Stimulated activated CD8-positive, alpha-beta memory T cell treated with anti-CD3 and anti-CD28 coated beads, Interleukin-12 subunit alpha, Interleukin-12 subunit beta, amount 100 ng/mL, for 4 hours (primary cell): ENCODE measurements around the gene AP2M1.

ENCODE experiments used
- DNase-seq: peaks from one replicate; pipeline ENCODE4 v3.0.0-alpha.2; 2020; ENCODE audit warnings: low read depth

The AP2M1 gene

GRCh38 chr3:184180165-184180564, 5.5 kb downstream of the AP2M1 start:
- DNase-seq: no peak

- no peak for DNase-seq
Measured at GRCh38 chr3:184181596-184181995, 6.9 kb downstream of the AP2M1 start.

GRCh38 chr3:184183679-184184078, 9.0 kb downstream of the AP2M1 start:
- no peak for DNase-seq

- DNase-seq: no peak
Measured at GRCh38 chr3:184184546-184185230, 10.0 kb downstream of the AP2M1 start.

GRCh38 chr3:184185461-184186183, 11.0 kb downstream of the AP2M1 start:
- peak; percentile 100 for DNase-seq

- no peak for DNase-seq
Measured at GRCh38 chr3:184186184-184186901, 11.7 kb downstream of the AP2M1 start, which contains the start of gene ABCF3. ABCF3 (plus strand) TSS chr3:184186199; CDS start chr3:184186208, 9 bp downstream.

- DNase-seq: no peak
Measured at GRCh38 chr3:184186902-184187207, 12.2 kb downstream of the AP2M1 start.

GRCh38 chr3:184188080-184188479, 13.4 kb downstream of the AP2M1 start:
- no peak for DNase-seq

- DNase-seq: no peak
Measured at GRCh38 chr3:184189421-184189820, 14.8 kb downstream of the AP2M1 start.

- DNase-seq: no peak
Measured at GRCh38 chr3:184192889-184193288, 18.2 kb downstream of the AP2M1 start.

GRCh38 chr3:184193991-184194539, 19.4 kb downstream of the AP2M1 start:
- DNase-seq: no peak

- no peak for DNase-seq
Measured at GRCh38 chr3:184196536-184196935, 21.9 kb downstream of the AP2M1 start.

- DNase-seq: no peak
Measured at GRCh38 chr3:184198509-184198908, 23.9 kb downstream of the AP2M1 start.

GRCh38 chr3:184200825-184201224, 26.2 kb downstream of the AP2M1 start:
- no peak for DNase-seq

- DNase-seq: no peak
Measured at GRCh38 chr3:184203526-184203925, 28.9 kb downstream of the AP2M1 start.

GRCh38 chr3:184209146-184209923, 34.7 kb downstream of the AP2M1 start:
- DNase-seq: no peak

- no peak for DNase-seq
Measured at GRCh38 chr3:184211297-184211696, 36.6 kb downstream of the AP2M1 start.

- no peak for DNase-seq
Measured at GRCh38 chr3:184211718-184212117, 37.1 kb downstream of the AP2M1 start.

GRCh38 chr3:184218814-184219213, 44.2 kb downstream of the AP2M1 start:
- no peak for DNase-seq

- no peak for DNase-seq
Measured at GRCh38 chr3:184222521-184222920, 47.9 kb downstream of the AP2M1 start.

GRCh38 chr3:184223946-184224345, 49.3 kb downstream of the AP2M1 start:
- DNase-seq: no peak

GRCh38 chr3:184227481-184227935, 52.9 kb downstream of the AP2M1 start:
- DNase-seq: peak; percentile 32
